Thyroid gland (tissue), 4 donors: ENCODE measurements around the gene SPON1.

Source experiments
- CTCF ChIP-seq, 6 experiments: fragments of 200-600 bp in 3 of 6; fragments of 450-650 bp in 3 of 6; sonication (generic) in 3 of 6; IDR thresholded peaks; one replicate each; pipeline ENCODE4 v1.5.1; 2016 to 2019; ENCODE audit warnings: antibody characterized with exemption in 6 of 6, mild to moderate bottlenecking in 2 of 6, inconsistent platforms in 1 of 6, moderate library complexity in 1 of 6
- POLR2A ChIP-seq, 2 donors: fragments of 450-650 bp; IDR thresholded peaks; one replicate each; pipeline ENCODE4 v1.6.1; 2017; ENCODE audit warnings: antibody characterized with exemption in 2 of 2, mild to moderate bottlenecking in 2 of 2, moderate library complexity in 1 of 2

- TF ChIP-seq CTCF (IDR thresholded peaks at IDR 0.05): no peak
- TF ChIP-seq POLR2A (IDR thresholded peaks at IDR 0.05): no peak
Observed at GRCh38 chr11:14110629-14111028, 148.1 kb downstream of the SPON1 start.
